Activated T-cell treated with anti-CD3 and anti-CD28 coated beads, Interleukin-2, amount 50 U/mL, for 72 hours (primary cell): ENCODE measurements around the gene GALNS. TPM values are rescaled to one million over a fixed set of nuclear protein-coding genes. Genes with fewer than 3 reads are reported as not detected.

ENCODE experiments used
- ATAC-seq, 2 donors: fragments of 150-1000 bp; cut with Tn5 transposase; replicated peaks in 1 of 2; 2 replicates each; pipeline ENCODE4 v1.10.0; 2021; ENCODE audit warnings: moderate library complexity in 2 of 2, mild to moderate bottlenecking in 1 of 2
- DNase-seq, 2 donors: peaks; one replicate each; pipeline ENCODE4 v3.0.0; 2021 to 2022; ENCODE audit warnings: mixed read lengths in 1 of 2
- H3K27ac Mint-ChIP-seq: one replicate; pipeline ENCODE4 v1.8.0; 2022; ENCODE audit warnings: mild to moderate bottlenecking, moderate library complexity, mixed read lengths
- H3K27me3 Mint-ChIP-seq: one replicate; pipeline ENCODE4 v1.8.0; 2022; ENCODE audit warnings: low read depth, mixed read lengths
- H3K36me3 Mint-ChIP-seq, 2 donors: one replicate each; pipeline ENCODE4 v1.8.0; 2022; ENCODE audit warnings: mixed read lengths in 2 of 2, mild to moderate bottlenecking in 1 of 2; ENCODE audit not compliant: insufficient read depth in 2 of 2
- H3K4me1 Mint-ChIP-seq: one replicate; pipeline ENCODE4 v1.8.0; 2022; ENCODE audit warnings: low read depth, mixed read lengths
- H3K4me3 Mint-ChIP-seq, 2 donors: one replicate each; pipeline ENCODE4 v1.8.0; 2022; ENCODE audit warnings: mild to moderate bottlenecking in 2 of 2, mixed read lengths in 2 of 2, moderate library complexity in 2 of 2
- H3K9me3 Mint-ChIP-seq, 2 donors: one replicate each; pipeline ENCODE4 v1.8.0; 2022; ENCODE audit warnings: mixed read lengths in 2 of 2
- total RNA-seq, 2 donors: library from RNA; stranded (reverse); gene quantifications; one replicate each; pipeline ENCODE4 v1.2.3, GENCODE V29; 2022

Gene GALNS
- total RNA-seq, 2 donors from 2014 or later: 26.1 to 31.7 TPM

- Mint-ChIP-seq H3K9me3 (no peaks in the 10 kb centered on the region), H3K4me3 (peak overlapping the region; percentile 77 to 80), H3K36me3 (no peaks in the 10 kb centered on the region), H3K27ac (peak overlapping the region; percentile 63), H3K4me1 (peaks cover 44% of the 10 kb centered on the region), H3K27me3 (no peaks in the 10 kb centered on the region)
- DNase-seq (peak; percentile 62 to 66), ATAC-seq (peak in 1 of 2 donors; percentile 9)
These were observed 72.5 kb downstream of the GALNS start for GRCh38 chr16:88784074-88784855.

DNA sequence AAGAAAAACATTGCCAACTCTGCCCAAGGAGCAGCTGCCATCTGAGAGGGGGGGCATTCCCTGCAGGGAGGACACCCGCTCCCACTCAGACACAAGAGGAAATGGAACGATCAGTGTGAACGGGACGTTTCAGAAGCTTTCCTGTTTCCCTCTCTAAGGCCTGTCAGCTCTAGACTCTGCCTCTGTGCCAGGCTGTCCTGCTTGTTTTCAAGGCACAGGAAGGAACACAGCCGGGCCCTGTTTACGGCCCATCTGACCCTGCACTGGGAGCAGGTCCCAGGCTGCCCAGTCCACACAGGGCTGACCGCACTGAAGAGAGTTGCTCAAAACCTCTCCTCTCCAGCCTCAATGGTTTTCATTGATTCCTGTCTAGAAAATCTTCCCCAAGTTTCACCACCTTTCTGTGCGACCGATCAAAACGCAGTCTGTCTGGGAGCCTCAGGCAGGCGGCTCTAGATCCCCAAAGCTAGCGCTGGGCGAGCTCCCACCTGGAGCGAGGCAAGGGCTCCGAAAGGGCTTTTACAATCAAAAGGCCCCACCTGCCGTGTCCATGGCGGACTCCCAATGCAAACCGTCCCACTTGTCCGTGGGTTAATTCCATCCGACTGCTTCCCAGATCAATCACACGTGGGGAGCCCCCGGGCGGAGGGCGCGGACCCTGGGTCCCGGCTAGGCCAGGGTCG is 73.2 kb downstream of the GALNS start:
- DNase-seq (no peak), ATAC-seq (no peak)
- Mint-ChIP-seq H3K4me1 (peaks cover 44% of the 10 kb centered on the region), H3K36me3 (no peaks in the 10 kb centered on the region), H3K4me3 (peak overlapping the region; percentile 77 to 80), H3K9me3 (no peaks in the 10 kb centered on the region), H3K27ac (peak overlapping the region; percentile 76), H3K27me3 (no peaks in the 10 kb centered on the region)

- Mint-ChIP-seq H3K9me3 (no peaks in the 10 kb centered on the region), H3K4me3 (peak overlapping the region; percentile 77 to 80), H3K36me3 (no peaks in the 10 kb centered on the region), H3K27ac (peak overlapping the region; percentile 76), H3K27me3 (no peaks in the 10 kb centered on the region), H3K4me1 (peaks cover 50% of the 10 kb centered on the region)
- DNase-seq (peak; percentile 85 to 89), ATAC-seq (peak; percentile 76 to 80)
These were observed 74.0 kb downstream of the GALNS start for GRCh38 chr16:88782454-88783390.

DNA sequence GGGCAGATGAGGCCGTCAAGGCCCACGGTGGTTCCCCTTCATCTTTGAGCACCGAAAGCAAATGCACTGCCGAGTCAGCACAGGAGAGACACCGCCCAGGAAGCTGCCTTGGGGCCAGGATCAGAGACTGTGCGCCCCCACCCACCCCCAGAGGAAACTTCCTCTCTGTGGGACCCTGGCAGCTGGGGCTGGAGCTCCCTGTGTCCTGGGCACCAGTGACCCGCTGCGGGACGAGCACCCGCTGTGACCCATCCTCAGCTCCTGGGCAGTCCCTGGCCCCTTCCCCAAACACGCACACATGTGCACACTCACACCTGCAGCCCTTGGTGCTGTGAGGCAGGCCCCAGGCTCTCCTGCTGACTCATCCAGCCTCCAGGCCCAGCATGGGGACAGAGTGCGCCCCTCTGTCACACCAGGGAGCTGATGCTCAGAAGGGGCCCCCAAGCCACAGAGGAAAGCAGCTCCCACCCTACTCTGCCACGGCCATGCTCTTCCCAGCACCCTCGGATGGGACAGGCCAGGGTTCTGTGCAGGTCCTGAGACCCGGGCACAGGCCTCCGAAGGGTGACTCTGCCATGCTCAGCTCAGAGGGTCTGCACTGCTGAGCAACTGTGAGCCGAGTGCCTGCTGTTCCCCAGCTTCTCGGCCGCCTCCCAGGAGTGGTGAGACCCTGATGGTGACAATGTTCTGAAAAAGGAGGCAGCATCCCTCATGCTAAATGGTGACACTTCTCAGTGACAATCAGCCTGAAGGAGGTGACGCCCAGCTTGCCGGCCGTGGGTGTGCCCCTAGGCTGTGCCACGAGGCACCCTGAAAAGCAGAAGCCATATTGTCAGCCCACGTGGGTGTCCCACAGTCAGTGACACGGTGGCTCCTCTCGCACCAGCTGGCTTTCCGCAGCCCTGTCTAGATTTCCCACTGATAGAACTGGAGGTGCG is 75.3 kb downstream of the GALNS start:
- peak; percentile 72 for DNase-seq
- H3K9me3 Mint-ChIP-seq: no peaks in the 10 kb centered on the region
- peak; percentile 50 to 53 for ATAC-seq
- H3K27me3 Mint-ChIP-seq: no peaks in the 10 kb centered on the region
- H3K4me1 Mint-ChIP-seq: peaks cover 50% of the 10 kb centered on the region
- H3K4me3 Mint-ChIP-seq: peak overlapping the region; percentile 77 to 80
- peak overlapping the region; percentile 76 for H3K27ac Mint-ChIP-seq
- no peaks in the 10 kb centered on the region for H3K36me3 Mint-ChIP-seq

- H3K27me3 Mint-ChIP-seq: no peaks in the 10 kb centered on the region
- no peaks in the 10 kb centered on the region for H3K36me3 Mint-ChIP-seq
- peak overlapping the region; percentile 77 to 80 for H3K4me3 Mint-ChIP-seq
- no peak for ATAC-seq
- H3K9me3 Mint-ChIP-seq: no peaks in the 10 kb centered on the region
- DNase-seq: no peak
- peaks cover 50% of the 10 kb centered on the region for H3K4me1 Mint-ChIP-seq
- H3K27ac Mint-ChIP-seq: peak overlapping the region; percentile 76
These were observed 76.3 kb downstream of the GALNS start for GRCh38 chr16:88780142-88781062.

DNA sequence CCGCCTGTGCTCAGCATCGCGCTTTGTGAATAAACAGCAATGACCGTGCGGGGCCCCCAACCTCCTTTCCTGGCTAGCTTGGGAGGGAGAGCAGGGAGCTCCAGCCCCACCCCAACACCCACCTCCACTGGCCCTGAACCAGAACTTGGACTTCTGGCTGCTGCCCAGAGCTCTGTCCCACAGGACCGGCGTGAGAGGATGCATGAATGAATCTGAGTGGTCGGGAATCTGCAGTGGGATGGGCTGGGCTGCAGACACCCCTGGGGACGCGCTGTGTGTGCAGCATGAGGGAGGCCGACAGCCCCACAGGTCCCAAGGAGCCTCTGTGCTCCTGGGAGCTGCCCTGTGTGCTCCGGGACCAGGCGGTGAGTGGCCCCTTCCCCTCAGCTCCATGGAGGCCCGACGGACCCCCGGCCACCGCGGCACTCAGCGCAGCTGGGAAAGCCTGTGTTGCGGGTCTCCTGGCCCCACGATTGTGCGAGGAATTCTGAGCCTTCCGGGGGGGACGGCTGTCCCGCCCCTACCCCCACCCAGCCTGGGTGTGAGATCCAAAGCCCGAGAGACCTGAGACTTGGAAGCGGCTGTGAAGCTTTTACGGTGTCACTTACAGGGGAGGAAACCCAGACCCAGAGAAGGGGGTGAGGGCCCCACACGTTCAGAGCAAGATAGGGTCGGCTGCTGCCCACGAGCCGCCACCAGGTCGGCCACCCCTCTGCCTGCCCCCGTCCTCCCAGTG is 77.2 kb downstream of the GALNS start:
- no peak for DNase-seq
- no peaks in the 10 kb centered on the region for H3K9me3 Mint-ChIP-seq
- H3K4me1 Mint-ChIP-seq: peaks cover 52% of the 10 kb centered on the region
- peak overlapping the region; percentile 76 for H3K27ac Mint-ChIP-seq
- peak overlapping the region; percentile 77 to 80 for H3K4me3 Mint-ChIP-seq
- ATAC-seq: no peak
- no peaks in the 10 kb centered on the region for H3K36me3 Mint-ChIP-seq
- no peaks in the 10 kb centered on the region for H3K27me3 Mint-ChIP-seq

GRCh38 chr16:88778541-88779065 is 78.1 kb downstream of the GALNS start:
- H3K4me3 Mint-ChIP-seq: peak overlapping the region in 1 of 2 donors; percentile 31
- H3K36me3 Mint-ChIP-seq: no peaks in the 10 kb centered on the region
- peak overlapping the region; percentile 12 for H3K27ac Mint-ChIP-seq
- no peak for ATAC-seq
- H3K4me1 Mint-ChIP-seq: peaks cover 50% of the 10 kb centered on the region
- no peak for DNase-seq
- no peaks in the 10 kb centered on the region for H3K27me3 Mint-ChIP-seq
- no peaks in the 10 kb centered on the region for H3K9me3 Mint-ChIP-seq

- ATAC-seq (no peak), DNase-seq (no peak)
- H3K4me1 Mint-ChIP-seq: peaks cover 46% of the 10 kb centered on the region
- no peaks in the 10 kb centered on the region for H3K27me3 Mint-ChIP-seq
- H3K9me3 Mint-ChIP-seq: no peaks in the 10 kb centered on the region
- H3K36me3 Mint-ChIP-seq: no peaks in the 10 kb centered on the region
- H3K27ac Mint-ChIP-seq: no peak overlapping the region
- H3K4me3 Mint-ChIP-seq: peak overlapping the region in 1 of 2 donors; percentile 31
These were observed 78.5 kb downstream of the GALNS start for GRCh38 chr16:88778271-88778525.

DNA sequence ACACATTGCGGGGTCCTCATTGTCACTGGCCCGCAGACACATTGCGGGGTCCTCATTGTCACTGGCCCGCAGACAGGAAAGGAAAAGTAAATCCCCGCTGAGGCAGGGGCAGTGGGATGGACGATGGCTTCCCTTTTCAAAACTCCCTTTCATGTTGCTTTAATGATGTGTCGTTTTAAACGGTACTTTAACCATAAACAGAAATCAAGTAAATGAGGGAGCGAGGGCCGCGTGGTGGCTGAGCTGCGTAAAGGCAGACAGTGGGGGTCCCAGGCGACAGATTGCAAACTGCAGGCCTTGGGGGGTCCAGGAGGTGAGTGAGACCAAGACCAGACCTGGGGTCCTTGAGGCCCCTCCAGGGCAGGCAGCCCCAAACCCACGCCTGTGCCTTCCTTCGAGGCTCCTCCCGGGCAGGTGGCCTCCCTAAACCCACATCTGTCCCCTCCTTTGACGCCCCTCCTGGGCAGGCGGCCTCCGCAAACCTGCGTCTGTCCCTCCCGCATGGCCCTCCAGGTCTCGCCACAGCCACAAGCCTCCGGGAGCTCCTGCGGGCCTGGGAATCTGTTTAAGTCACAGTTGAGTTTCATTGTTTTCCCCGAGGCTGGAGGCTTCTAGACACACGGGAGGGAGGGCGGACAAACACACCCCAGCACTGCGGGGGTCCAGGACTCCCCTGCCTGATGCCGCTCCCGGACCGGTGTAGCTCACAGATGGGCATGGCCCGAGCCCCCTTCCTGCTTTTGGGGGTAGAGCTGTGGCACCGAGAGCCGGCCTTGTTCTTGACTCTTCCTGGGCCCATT is 79.1 kb downstream of the GALNS start:
- no peak for DNase-seq
- Mint-ChIP-seq H3K36me3 (no peaks in the 10 kb centered on the region), H3K9me3 (no peaks in the 10 kb centered on the region), H3K27ac (peak overlapping the region; percentile 83), H3K4me1 (peaks cover 41% of the 10 kb centered on the region), H3K4me3 (no peak overlapping the region), H3K27me3 (no peaks in the 10 kb centered on the region)
- ATAC-seq: no peak

DNA sequence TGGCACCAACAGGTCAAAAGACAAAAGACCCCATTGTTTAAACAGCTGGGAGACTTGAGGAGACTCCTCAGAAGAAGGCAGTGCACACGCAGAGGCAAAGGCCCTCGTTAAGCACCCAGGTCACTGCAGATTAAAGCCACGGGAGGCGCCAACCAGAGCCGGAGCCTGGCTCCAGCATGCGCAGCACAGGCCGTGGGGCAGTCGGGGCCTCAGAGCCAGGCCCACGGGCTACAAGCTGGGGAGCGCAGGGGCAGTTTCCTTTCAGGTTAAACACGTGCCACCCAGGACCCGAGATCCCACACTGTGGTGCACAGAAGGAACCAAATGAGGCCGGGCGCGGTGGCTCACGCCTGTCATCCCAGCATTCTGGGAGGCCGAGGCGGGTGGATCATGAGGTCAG is 80.9 kb downstream of the GALNS start:
- H3K27ac Mint-ChIP-seq: no peak overlapping the region
- H3K4me3 Mint-ChIP-seq: no peak overlapping the region
- no peak for DNase-seq
- H3K9me3 Mint-ChIP-seq: no peaks in the 10 kb centered on the region
- no peak for ATAC-seq
- H3K27me3 Mint-ChIP-seq: no peaks in the 10 kb centered on the region
- H3K36me3 Mint-ChIP-seq: no peaks in the 10 kb centered on the region
- H3K4me1 Mint-ChIP-seq: peaks cover 27% of the 10 kb centered on the region
